ENCODE measurements around the gene HP1BP3. TPM values are rescaled to one million over a fixed set of nuclear protein-coding genes. Genes with fewer than 3 reads are reported as not detected.

Gene HP1BP3
- total RNA-seq, 1 donor from 2014 or later = 269 TPM

GRCh38 chr1:20732071-20732587 lies 55.0 kb downstream of the HP1BP3 start:
- Mint-ChIP-seq H3K27me3 (ENCODE audit: low read depth) (peaks cover 55% of the 10 kb centered on the region), H3K27ac (no peak overlapping the region), H3K36me3 (peaks cover 5% of the 10 kb centered on the region), H3K4me3 (peak overlapping the region; percentile 73), H3K4me1 (peaks cover 9% of the 10 kb centered on the region), H3K9me3 (no peaks in the 10 kb centered on the region)
- DNase-seq (ENCODE audit: low spot score in 2 of 2, unreplicated experiment in 2 of 2) = peak; percentile 52 to 77
- no peak for TF ChIP-seq CTCF (IDR thresholded peaks at IDR 0.05; ENCODE audit: unreplicated experiment)

GRCh38 chr1:20731057-20731991 lies 55.8 kb downstream of the HP1BP3 start:
- peak overlapping the region; percentile 62 for H3K4me3 Mint-ChIP-seq
- peaks cover 9% of the 10 kb centered on the region for H3K4me1 Mint-ChIP-seq
- no peaks in the 10 kb centered on the region for H3K9me3 Mint-ChIP-seq
- DNase-seq (ENCODE audit: low spot score in 2 of 2, unreplicated experiment in 2 of 2) = peak in 1 of 2 experiments; percentile 36
- TF ChIP-seq CTCF (IDR thresholded peaks at IDR 0.05; ENCODE audit: unreplicated experiment) = no peak
- H3K36me3 Mint-ChIP-seq = peaks cover 4% of the 10 kb centered on the region
- no peak overlapping the region for H3K27ac Mint-ChIP-seq
- H3K27me3 Mint-ChIP-seq (ENCODE audit: low read depth) = peaks cover 55% of the 10 kb centered on the region

- no peak overlapping the region for H3K27ac Mint-ChIP-seq
- H3K4me1 Mint-ChIP-seq = peaks cover 9% of the 10 kb centered on the region
- no peaks in the 10 kb centered on the region for H3K36me3 Mint-ChIP-seq
- peaks cover 55% of the 10 kb centered on the region for H3K27me3 Mint-ChIP-seq (ENCODE audit: low read depth)
- peak in 1 of 2 experiments; percentile 36 for DNase-seq (ENCODE audit: low spot score in 2 of 2, unreplicated experiment in 2 of 2)
- TF ChIP-seq CTCF (IDR thresholded peaks at IDR 0.05; ENCODE audit: unreplicated experiment) = no peak
- H3K9me3 Mint-ChIP-seq = no peaks in the 10 kb centered on the region
- peak overlapping the region; percentile 62 for H3K4me3 Mint-ChIP-seq
Measured at GRCh38 chr1:20730690-20731056, 56.4 kb downstream of the HP1BP3 start.

- TF ChIP-seq CTCF (IDR thresholded peaks at IDR 0.05; ENCODE audit: unreplicated experiment) = no peak
- no peaks in the 10 kb centered on the region for H3K36me3 Mint-ChIP-seq
- H3K9me3 Mint-ChIP-seq = no peaks in the 10 kb centered on the region
- peaks cover 55% of the 10 kb centered on the region for H3K27me3 Mint-ChIP-seq (ENCODE audit: low read depth)
- H3K27ac Mint-ChIP-seq = no peak overlapping the region
- H3K4me3 Mint-ChIP-seq = peak overlapping the region; percentile 62
- peak in 1 of 2 experiments; percentile 26 for DNase-seq (ENCODE audit: low spot score in 2 of 2, unreplicated experiment in 2 of 2)
- peaks cover 9% of the 10 kb centered on the region for H3K4me1 Mint-ChIP-seq
Measured at GRCh38 chr1:20729990-20730689, 57.0 kb downstream of the HP1BP3 start.

GRCh38 chr1:20729155-20729931 lies 57.8 kb downstream of the HP1BP3 start:
- Mint-ChIP-seq H3K27ac (no peak overlapping the region), H3K27me3 (ENCODE audit: low read depth) (peaks cover 55% of the 10 kb centered on the region), H3K9me3 (no peaks in the 10 kb centered on the region), H3K4me1 (peaks cover 9% of the 10 kb centered on the region), H3K4me3 (peak overlapping the region; percentile 7), H3K36me3 (no peaks in the 10 kb centered on the region)
- TF ChIP-seq CTCF (IDR thresholded peaks at IDR 0.05; ENCODE audit: unreplicated experiment) = no peak
- DNase-seq (ENCODE audit: low spot score in 2 of 2, unreplicated experiment in 2 of 2) = peak in 1 of 2 experiments; percentile 32
